GM10266 (cell line): Measurements from ENCODE around the gene RNF180.

Experiments used
- DNase-seq: peaks from one replicate; pipeline ENCODE4 v3.0.0; 2012; ENCODE audit errors: extremely low spot score
- TF ChIP-seq, protein P1 (sequence below): IDR thresholded peaks from 2 replicates; pipeline ENCODE4 v1.5.1; 2012; ENCODE audit warnings: mild to moderate bottlenecking, low read depth; ENCODE audit not compliant: control insufficient read depth, insufficient read depth; ENCODE audit errors: missing control alignments

Gene RNF180

GRCh38 chr5:64180661-64181343 lies 15.2 kb downstream of the RNF180 start:
- no peak for DNase-seq
- TF ChIP-seq, protein P1, sequence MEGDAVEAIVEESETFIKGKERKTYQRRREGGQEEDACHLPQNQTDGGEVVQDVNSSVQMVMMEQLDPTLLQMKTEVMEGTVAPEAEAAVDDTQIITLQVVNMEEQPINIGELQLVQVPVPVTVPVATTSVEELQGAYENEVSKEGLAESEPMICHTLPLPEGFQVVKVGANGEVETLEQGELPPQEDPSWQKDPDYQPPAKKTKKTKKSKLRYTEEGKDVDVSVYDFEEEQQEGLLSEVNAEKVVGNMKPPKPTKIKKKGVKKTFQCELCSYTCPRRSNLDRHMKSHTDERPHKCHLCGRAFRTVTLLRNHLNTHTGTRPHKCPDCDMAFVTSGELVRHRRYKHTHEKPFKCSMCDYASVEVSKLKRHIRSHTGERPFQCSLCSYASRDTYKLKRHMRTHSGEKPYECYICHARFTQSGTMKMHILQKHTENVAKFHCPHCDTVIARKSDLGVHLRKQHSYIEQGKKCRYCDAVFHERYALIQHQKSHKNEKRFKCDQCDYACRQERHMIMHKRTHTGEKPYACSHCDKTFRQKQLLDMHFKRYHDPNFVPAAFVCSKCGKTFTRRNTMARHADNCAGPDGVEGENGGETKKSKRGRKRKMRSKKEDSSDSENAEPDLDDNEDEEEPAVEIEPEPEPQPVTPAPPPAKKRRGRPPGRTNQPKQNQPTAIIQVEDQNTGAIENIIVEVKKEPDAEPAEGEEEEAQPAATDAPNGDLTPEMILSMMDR: no peak

GRCh38 chr5:64181440-64181839 lies 15.8 kb downstream of the RNF180 start:
- no peak for DNase-seq
- TF ChIP-seq, protein P1: no peak

- no peak for DNase-seq
- TF ChIP-seq, protein P1: no peak
Observed at GRCh38 chr5:64183956-64184355, 18.3 kb downstream of the RNF180 start.

GRCh38 chr5:64184832-64185231 lies 19.2 kb downstream of the RNF180 start:
- TF ChIP-seq, protein P1: no peak
- no peak for DNase-seq

GRCh38 chr5:64188776-64189175 lies 23.1 kb downstream of the RNF180 start:
- TF ChIP-seq, protein P1: no peak
- no peak for DNase-seq

DNA sequence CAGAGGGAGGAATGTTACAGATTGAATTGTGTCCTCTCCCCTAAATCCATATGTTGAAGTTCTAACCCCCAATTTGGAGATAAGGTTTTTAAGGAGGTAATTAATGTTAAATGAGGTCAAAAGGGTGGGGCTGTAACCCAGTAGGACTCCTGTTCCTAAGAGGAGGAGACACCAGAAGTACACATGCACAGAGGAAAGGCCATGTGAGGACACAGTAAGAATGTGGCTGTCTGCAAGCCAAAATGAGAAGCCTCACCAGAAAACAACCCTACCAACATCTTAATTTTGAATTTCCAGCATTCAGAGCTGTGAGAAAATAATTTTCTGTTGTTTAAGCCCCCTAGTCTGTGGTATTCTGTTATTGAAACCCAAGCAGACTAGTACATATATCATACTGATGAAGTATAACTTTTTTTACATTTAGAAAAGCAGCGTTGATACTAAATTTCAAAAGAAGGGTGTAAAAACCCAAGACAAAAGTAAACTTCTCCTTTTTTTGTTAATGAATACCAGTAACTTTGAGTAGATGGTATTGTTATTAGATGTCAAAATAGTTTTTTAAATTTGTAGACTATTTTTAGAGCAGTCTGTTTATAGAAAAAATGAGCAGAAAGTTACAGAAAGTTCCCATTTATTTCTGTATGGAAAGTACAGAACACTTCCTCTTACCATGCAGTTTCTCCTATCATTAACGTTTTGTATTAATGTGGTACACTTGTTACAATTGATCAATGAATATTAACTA lies 25.1 kb downstream of the RNF180 start:
- TF ChIP-seq, protein P1: no peak
- no peak for DNase-seq

GRCh38 chr5:64195981-64196380 lies 30.3 kb downstream of the RNF180 start:
- DNase-seq: no peak
- TF ChIP-seq, protein P1: no peak
